Calu3 (cell line): ENCODE data around the gene MAP3K20. TPM values are rescaled to one million over a fixed set of nuclear protein-coding genes. Genes with fewer than 3 reads are reported as not detected.

Experiments used
- BruUV-seq: library from RNA; stranded (reverse); fragments of 400-500 nt; replicated peaks from 2 replicates; lab custom pipeline; 2021; lab: Mats Ljungman, UMichigan
- CTCF ChIA-PET: fragments of 300-600 bp; sonication (Branson Sonifier 250); formaldehyde crosslinking; loops from one replicate; lab custom pipeline; 2022; ENCODE audit warnings: antibody characterized with exemption; lab: Charles Lee
- DNase-seq: peaks from one replicate; pipeline ENCODE4 v3.0.0; 2022
- H3K27ac Mint-ChIP-seq: one replicate; pipeline ENCODE4 v1.8.0; 2022; ENCODE audit warnings: mixed read lengths; ENCODE audit not compliant: unreplicated experiment
- H3K27me3 Mint-ChIP-seq: one replicate; pipeline ENCODE4 v1.8.0; 2022; ENCODE audit warnings: mixed read lengths; ENCODE audit not compliant: unreplicated experiment
- H3K36me3 Mint-ChIP-seq: one replicate; pipeline ENCODE4 v1.8.0; 2022; ENCODE audit warnings: mild to moderate bottlenecking, moderate library complexity, mixed read lengths; ENCODE audit not compliant: insufficient read depth, unreplicated experiment
- H3K4me1 Mint-ChIP-seq: one replicate; pipeline ENCODE4 v1.8.0; 2022; ENCODE audit warnings: mild to moderate bottlenecking, low read depth, mixed read lengths; ENCODE audit not compliant: unreplicated experiment
- H3K4me3 Mint-ChIP-seq: one replicate; pipeline ENCODE4 v1.8.0; 2022; ENCODE audit warnings: mild to moderate bottlenecking, low read depth, moderate library complexity, mixed read lengths; ENCODE audit not compliant: unreplicated experiment
- H3K9me3 Mint-ChIP-seq: one replicate; pipeline ENCODE4 v1.8.0; 2022; ENCODE audit warnings: low read depth, mixed read lengths; ENCODE audit not compliant: unreplicated experiment
- intact Hi-C: fragments of 100-400 bp; cut with micrococcal nuclease; formaldehyde crosslinking; loops from one replicate; pipeline ENCODE4 v1.10.0; 2022; ENCODE audit not compliant: unreplicated experiment
- total RNA-seq: library from RNA; stranded (reverse); gene quantifications from 2 replicates; pipeline ENCODE4 v1.2.3, GENCODE V29; 2022
- TF ChIP-seq, protein P1 (sequence below): fragments of 200-600 bp; IDR thresholded peaks from one replicate; pipeline ENCODE4 v1.8.0; 2022; ENCODE audit warnings: antibody characterized with exemption; ENCODE audit not compliant: unreplicated experiment

Gene MAP3K20
- total RNA-seq, 1 experiment from 2014 or later = 37.0 TPM

DNA sequence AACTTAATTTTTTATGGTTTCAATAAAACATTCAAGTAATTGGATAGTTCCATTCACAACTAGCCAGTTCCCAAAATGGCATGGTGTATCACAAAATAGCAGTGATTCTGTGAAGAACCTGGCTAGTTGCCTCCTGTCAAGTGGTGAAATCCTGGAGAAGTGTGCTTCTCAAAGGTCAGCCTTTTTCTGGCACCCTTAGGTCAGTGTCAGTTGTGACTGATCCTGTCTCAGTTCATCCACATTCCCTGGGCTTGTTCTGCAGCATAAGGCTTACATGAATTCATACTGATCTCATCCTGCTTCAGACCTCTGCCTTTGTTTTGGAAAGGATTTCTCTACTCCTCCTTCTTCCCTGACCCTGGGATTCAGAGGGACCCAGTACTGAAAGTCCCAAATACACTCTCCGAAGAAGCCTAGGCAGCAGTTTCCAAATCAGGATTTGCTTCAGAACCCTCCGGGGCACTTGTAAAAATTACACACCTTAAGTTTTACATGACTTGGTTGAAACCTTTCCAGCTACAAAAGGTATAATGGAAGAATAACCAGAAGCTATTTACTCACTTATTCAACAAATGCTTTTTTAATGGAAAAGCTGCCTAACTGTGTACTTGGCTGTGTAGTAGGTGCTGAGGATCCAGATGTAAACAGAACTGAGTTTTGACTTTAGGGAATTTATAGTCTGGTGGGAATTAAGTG is 11.0 kb downstream of the MAP3K20 start:
- Mint-ChIP-seq H3K4me1 (peaks cover 29% of the 10 kb centered on the region), H3K27me3 (no peaks in the 10 kb centered on the region), H3K9me3 (peaks cover 2% of the 10 kb centered on the region), H3K36me3 (peaks cover 8% of the 10 kb centered on the region), H3K27ac (no peak overlapping the region), H3K4me3 (no peak overlapping the region)
- DNase-seq = no peak
- TF ChIP-seq, protein P1, sequence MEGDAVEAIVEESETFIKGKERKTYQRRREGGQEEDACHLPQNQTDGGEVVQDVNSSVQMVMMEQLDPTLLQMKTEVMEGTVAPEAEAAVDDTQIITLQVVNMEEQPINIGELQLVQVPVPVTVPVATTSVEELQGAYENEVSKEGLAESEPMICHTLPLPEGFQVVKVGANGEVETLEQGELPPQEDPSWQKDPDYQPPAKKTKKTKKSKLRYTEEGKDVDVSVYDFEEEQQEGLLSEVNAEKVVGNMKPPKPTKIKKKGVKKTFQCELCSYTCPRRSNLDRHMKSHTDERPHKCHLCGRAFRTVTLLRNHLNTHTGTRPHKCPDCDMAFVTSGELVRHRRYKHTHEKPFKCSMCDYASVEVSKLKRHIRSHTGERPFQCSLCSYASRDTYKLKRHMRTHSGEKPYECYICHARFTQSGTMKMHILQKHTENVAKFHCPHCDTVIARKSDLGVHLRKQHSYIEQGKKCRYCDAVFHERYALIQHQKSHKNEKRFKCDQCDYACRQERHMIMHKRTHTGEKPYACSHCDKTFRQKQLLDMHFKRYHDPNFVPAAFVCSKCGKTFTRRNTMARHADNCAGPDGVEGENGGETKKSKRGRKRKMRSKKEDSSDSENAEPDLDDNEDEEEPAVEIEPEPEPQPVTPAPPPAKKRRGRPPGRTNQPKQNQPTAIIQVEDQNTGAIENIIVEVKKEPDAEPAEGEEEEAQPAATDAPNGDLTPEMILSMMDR = no peak
- CTCF ChIA-PET = interaction anchor here (0.7 kb wide), 1 partner anchor 25 kb away, joined by 4 read pairs; no protein-coding TSS in a partner anchor
- intact Hi-C loops = no loop called here
- BruUV-seq = no TSS peak

- BruUV-seq = no TSS peak
- intact Hi-C loops = no loop called here
- Mint-ChIP-seq H3K36me3 (peaks cover 8% of the 10 kb centered on the region), H3K4me3 (no peak overlapping the region), H3K4me1 (peaks cover 29% of the 10 kb centered on the region), H3K27me3 (no peaks in the 10 kb centered on the region), H3K27ac (no peak overlapping the region), H3K9me3 (peaks cover 2% of the 10 kb centered on the region)
- CTCF ChIA-PET = interaction anchor here (0.7 kb wide), 1 partner anchor 26 kb away, joined by 4 read pairs; no protein-coding TSS in a partner anchor
- DNase-seq = no peak
- TF ChIP-seq, protein P1 = no peak
Measured at GRCh38 chr2:173087214-173087581, 11.6 kb downstream of the MAP3K20 start.

DNA sequence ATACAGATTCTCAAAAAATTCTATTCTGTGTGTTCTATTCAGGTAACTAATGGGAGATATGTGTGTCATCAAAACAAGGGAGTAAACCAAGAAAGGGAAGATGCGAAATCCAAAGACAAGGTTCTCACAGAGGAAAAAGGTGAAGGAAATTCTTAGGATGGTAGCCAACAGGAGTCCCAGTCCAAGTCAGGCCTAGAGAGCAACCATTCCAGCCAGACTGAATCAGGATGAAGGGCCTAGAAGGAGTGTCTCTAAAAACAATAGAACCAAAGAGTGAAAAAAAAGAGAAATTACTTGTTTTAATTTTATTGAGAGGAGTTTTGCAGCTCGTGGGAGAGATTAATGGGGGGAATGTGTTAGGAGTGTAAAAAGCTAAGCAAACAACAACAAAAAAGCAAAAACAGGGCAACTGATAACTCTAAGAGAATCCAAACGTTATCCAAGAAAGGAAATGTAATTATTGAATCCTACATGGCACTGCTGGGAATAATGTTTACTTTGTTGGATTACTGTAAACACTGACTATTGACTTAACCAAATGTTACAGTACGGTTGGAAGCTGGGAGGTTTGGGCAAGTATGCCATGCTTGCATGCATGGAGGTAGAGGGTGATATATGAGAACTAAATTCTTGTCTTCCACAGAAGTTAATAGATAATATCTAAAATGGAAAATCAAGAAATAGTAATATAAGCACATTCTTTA is 12.3 kb downstream of the MAP3K20 start:
- DNase-seq = no peak
- Mint-ChIP-seq H3K36me3 (peaks cover 8% of the 10 kb centered on the region), H3K27me3 (no peaks in the 10 kb centered on the region), H3K4me3 (no peak overlapping the region), H3K9me3 (peaks cover 2% of the 10 kb centered on the region), H3K4me1 (peaks cover 29% of the 10 kb centered on the region), H3K27ac (no peak overlapping the region)
- CTCF ChIA-PET = no interaction called here
- TF ChIP-seq, protein P1 = no peak
- no TSS peak for BruUV-seq
- intact Hi-C loops = no loop called here

- Mint-ChIP-seq H3K27me3 (no peaks in the 10 kb centered on the region), H3K9me3 (peaks cover 2% of the 10 kb centered on the region), H3K36me3 (peaks cover 12% of the 10 kb centered on the region), H3K4me1 (peaks cover 41% of the 10 kb centered on the region), H3K27ac (no peak overlapping the region), H3K4me3 (no peak overlapping the region)
- TF ChIP-seq, protein P1 = no peak
- CTCF ChIA-PET = no interaction called here
- intact Hi-C loops = no loop called here
- no TSS peak for BruUV-seq
- DNase-seq = no peak
Measured at GRCh38 chr2:173090276-173090877, 14.7 kb downstream of the MAP3K20 start.
